ENCODE measurements around the gene GOLGA8O.
"Not testable (repeated sequence)": the region's sequence is repeated elsewhere in the genome, so short reads cannot be mapped to it uniquely, and the experiment has no call there.

GOLGA8O gene

GRCh38 chr15:32455534-32455933 lies at the start of gene GOLGA8O:
Gene GOLGA8O, minus strand, starts transcription at chr15:32455634. Its CDS starts 98 bp downstream, at chr15:32455536.
- not testable (repeated sequence) for DNase-seq

- DNase-seq = not testable (repeated sequence)
These were observed 48.8 kb upstream of the GOLGA8O start for GRCh38 chr15:32504152-32504811.

- not testable (repeated sequence) for DNase-seq
These were observed 47.5 kb upstream of the GOLGA8O start for GRCh38 chr15:32502946-32503345.

GRCh38 chr15:32492768-32493167 lies 37.3 kb upstream of the GOLGA8O start:
- DNase-seq = not testable (repeated sequence)

GRCh38 chr15:32486474-32486873 lies 31.0 kb upstream of the GOLGA8O start:
- not testable (repeated sequence) for DNase-seq

- DNase-seq = not testable (repeated sequence)
These were observed 27.9 kb upstream of the GOLGA8O start for GRCh38 chr15:32483377-32483776.

- DNase-seq = not testable (repeated sequence)
These were observed 26.2 kb upstream of the GOLGA8O start for GRCh38 chr15:32481683-32482082.

GRCh38 chr15:32468076-32468475 lies 12.6 kb upstream of the GOLGA8O start:
- DNase-seq = not testable (repeated sequence)

- DNase-seq = not testable (repeated sequence)
These were observed 14.9 kb downstream of the GOLGA8O start for GRCh38 chr15:32440445-32440977.

- not testable (repeated sequence) for DNase-seq
These were observed 21.1 kb downstream of the GOLGA8O start for GRCh38 chr15:32434102-32434963.

- not testable (repeated sequence) for DNase-seq
These were observed 27.8 kb downstream of the GOLGA8O start for GRCh38 chr15:32427635-32428034.

GRCh38 chr15:32426511-32426910 lies 28.9 kb downstream of the GOLGA8O start:
- DNase-seq = not testable (repeated sequence)

GRCh38 chr15:32407903-32408302 lies 47.5 kb downstream of the GOLGA8O start:
- DNase-seq = not testable (repeated sequence)

- not testable (repeated sequence) for DNase-seq
These were observed 52.2 kb downstream of the GOLGA8O start, which contains the start of gene GOLGA8K for GRCh38 chr15:32403192-32403591. Gene GOLGA8K, minus strand, starts transcription at chr15:32403292. Its CDS starts 98 bp downstream, at chr15:32403194.

- DNase-seq = not testable (repeated sequence)
These were observed 58.9 kb downstream of the GOLGA8O start for GRCh38 chr15:32396522-32396921.

Data from GDM1 (cell line).